Endothelial cell of umbilical vein (primary cell): ENCODE data around the gene OPTN. TPM values are rescaled to one million over a fixed set of nuclear protein-coding genes. Genes with fewer than 3 reads are reported as not detected.

Source experiments
- BruUV-seq: library from RNA; stranded (reverse); fragments of 400-500 nt; replicated peaks from 2 replicates; lab custom pipeline; 2021; lab: Mats Ljungman, UMichigan
- CTCF ChIA-PET: fragments of 300-600, 350-600 bp; sonication (Branson Sonifier 250); formaldehyde crosslinking; loops from one replicate; lab custom pipeline; 2021; ENCODE audit warnings: antibody characterized with exemption, inconsistent platforms; lab: Charles Lee
- POLR2A ChIA-PET: fragments of 300-600, 350-600 bp; sonication (Branson Sonifier 250); formaldehyde crosslinking; loops from one replicate; lab custom pipeline; 2021; ENCODE audit warnings: antibody characterized with exemption, inconsistent platforms; lab: Charles Lee
- DNase-seq: peaks from one replicate; pipeline ENCODE4 v3.0.0-alpha.2; 2011; ENCODE audit warnings: low read depth, low spot score
- FAIRE-seq: peaks from 2 replicates; lab custom pipeline; 2011; peaks lifted over from hg19 to GRCh38; lab: Jason Lieb, UNC
- H2AFZ ChIP-seq: 2 replicates; pipeline ENCODE4 v1.6.0; 2012; ENCODE audit warnings: low read depth, low read length, control low read depth, inconsistent platforms
- H3K27ac ChIP-seq: 2 replicates; pipeline ENCODE4 v1.5.1; 2011; ENCODE audit warnings: low read depth, mild to moderate bottlenecking, control low read depth, low read length, moderate library complexity; ENCODE audit not compliant: insufficient read depth
- H3K27me3 ChIP-seq, 2 experiments: 2 replicates each; pipeline versions ENCODE4 v1.6.0 to v1.6.1; 2011; ENCODE audit warnings: low read length in 2 of 2, mixed read lengths in 1 of 2; ENCODE audit not compliant: control insufficient read depth in 2 of 2, insufficient read depth in 2 of 2
- H3K36me3 ChIP-seq, 2 experiments: 2 replicates in 1 of 2; 3 replicates in 1 of 2; pipeline ENCODE4 v1.5.1; 2011; ENCODE audit warnings: low read length in 2 of 2, mild to moderate bottlenecking in 1 of 2, moderate library complexity in 1 of 2; ENCODE audit not compliant: control insufficient read depth in 2 of 2, insufficient read depth in 2 of 2; ENCODE audit errors: extremely low read depth in 1 of 2
- H3K4me1 ChIP-seq: 3 replicates; pipeline ENCODE4 v1.5.1; 2011; ENCODE audit warnings: mild to moderate bottlenecking, low read length; ENCODE audit not compliant: control insufficient read depth, insufficient read depth; ENCODE audit errors: extremely low read depth
- H3K4me2 ChIP-seq: 2 replicates; pipeline ENCODE4 v1.6.1; 2011; ENCODE audit warnings: low read length, control low read depth, mixed read lengths; ENCODE audit not compliant: insufficient read depth
- H3K4me3 ChIP-seq, 3 experiments: fragments of 200-600 bp in 1 of 3; sonication (generic), shearing (Covaris generic) in 1 of 3; replicated peaks in 1 of 3; 2 replicates each; pipeline ENCODE4 v1.5.1; 2011 to 2016; ENCODE audit warnings: control low read depth in 3 of 3, low read length in 3 of 3, mild to moderate bottlenecking in 2 of 3, inconsistent platforms in 1 of 3, low read depth in 1 of 3, moderate library complexity in 1 of 3; ENCODE audit not compliant: insufficient read depth in 1 of 3
- H3K79me2 ChIP-seq: 2 replicates; pipeline ENCODE4 v1.6.0; 2012; ENCODE audit warnings: low read length, inconsistent platforms; ENCODE audit not compliant: control insufficient read depth, insufficient read depth
- H3K9ac ChIP-seq: replicated peaks from 2 replicates; pipeline ENCODE3; 2011; ENCODE audit warnings: low read length, control low read depth; ENCODE audit not compliant: insufficient read depth; ENCODE audit errors: extremely low read depth
- H3K9me1 ChIP-seq: replicated peaks from 3 replicates; pipeline ENCODE4 v1.6.0; 2011; ENCODE audit warnings: mild to moderate bottlenecking, low read length; ENCODE audit not compliant: control insufficient read depth, insufficient read depth; ENCODE audit errors: extremely low read depth
- H3K9me3 ChIP-seq: replicated peaks from 2 replicates; pipeline ENCODE4 v1.5.1; 2012; ENCODE audit warnings: low read length, inconsistent platforms; ENCODE audit not compliant: control insufficient read depth, insufficient read depth
- H4K20me1 ChIP-seq: replicated peaks from 2 replicates; pipeline ENCODE3; 2011; ENCODE audit warnings: mild to moderate bottlenecking, low read length; ENCODE audit not compliant: control insufficient read depth, insufficient read depth; ENCODE audit errors: extremely low read depth
- CTCF ChIP-seq, 2 donors: IDR thresholded peaks; 1 replicate in 1 of 2; 2 replicates in 1 of 2; pipeline ENCODE4 v1.5.1; 2011; ENCODE audit warnings: low read length in 2 of 2, mild to moderate bottlenecking in 2 of 2, moderate library complexity in 2 of 2, control low read depth in 1 of 2, inconsistent platforms in 1 of 2, low read depth in 1 of 2; ENCODE audit not compliant: insufficient read depth in 1 of 2; ENCODE audit errors: extremely low read depth in 1 of 2
- EZH2 ChIP-seq: IDR thresholded peaks from 2 replicates; pipeline ENCODE4 v1.6.1; 2012; ENCODE audit warnings: borderline replicate concordance, low read depth, mild to moderate bottlenecking, moderate library complexity, low read length, inconsistent platforms; ENCODE audit not compliant: severe bottlenecking
- FOS ChIP-seq: IDR thresholded peaks from 2 replicates; pipeline ENCODE4 v1.6.1; 2011; ENCODE audit warnings: mild to moderate bottlenecking, low read length, moderate library complexity, borderline replicate concordance; ENCODE audit not compliant: insufficient read depth
- GATA2 ChIP-seq: IDR thresholded peaks from 2 replicates; pipeline ENCODE4 v1.7.0; 2011; ENCODE audit warnings: low read depth, mild to moderate bottlenecking, moderate library complexity, mixed read lengths, low read length; ENCODE audit not compliant: insufficient read length, insufficient read depth
- JUN ChIP-seq: IDR thresholded peaks from 2 replicates; pipeline ENCODE4 v1.6.1; 2011; ENCODE audit warnings: borderline replicate concordance, low read depth; ENCODE audit not compliant: insufficient read length, insufficient read depth
- MYC ChIP-seq: IDR thresholded peaks from one replicate; pipeline ENCODE4 v1.6.1; 2011; ENCODE audit warnings: mild to moderate bottlenecking, low read depth, low read length
- POLR2A ChIP-seq: IDR thresholded peaks from 2 replicates; pipeline ENCODE4 v1.6.1; 2012; ENCODE audit warnings: low read depth, mild to moderate bottlenecking, control low read depth, low read length
- POLR2AphosphoS5 ChIP-seq: IDR thresholded peaks from 2 replicates; pipeline ENCODE4 v1.6.1; 2012; ENCODE audit warnings: low read depth, mild to moderate bottlenecking, control low read depth, low read length, moderate library complexity; ENCODE audit not compliant: insufficient read depth
- dilution Hi-C: fragments of 300-500 bp; cut with MboI; formaldehyde crosslinking; loops from one replicate; pipeline ENCODE4 v1.15.0; 2019; ENCODE audit warnings: low sequenced_read_pairs; ENCODE audit not compliant: extremely low pct_ligation_motif_present
- intact Hi-C: fragments of 100-400 bp; cut with micrococcal nuclease; formaldehyde crosslinking; loops from one replicate; pipeline ENCODE4 v1.10.0; 2022
- polyA plus RNA-seq, 4 experiments: library from polyadenylated mRNA; depleted of rRNA in 3 of 4; stranded (reverse) in 3 of 4; unstranded in 1 of 4; fragments of >200 nt; gene quantifications; 2 replicates each; pipeline versions ENCODE4 v1.2.1 to v1.2.3, GENCODE V29; 2011 to 2012; ENCODE audit warnings: missing spikeins in 1 of 4
- total RNA-seq: library from RNA; stranded (reverse); gene quantifications from 2 replicates; pipeline ENCODE4 v1.2.3, GENCODE V29; 2021
- TF ChIP-seq, protein P1 (sequence below): IDR thresholded peaks from 2 replicates; pipeline ENCODE4 v1.6.1; 2011; ENCODE audit not compliant: insufficient read depth, insufficient read length

OPTN gene
- total and polyA plus RNA-seq, 2 donors (not counting 3 experiments of a cell fraction or from before 2014, with no cell fraction given): 22.7 to 94.2 TPM

DNA sequence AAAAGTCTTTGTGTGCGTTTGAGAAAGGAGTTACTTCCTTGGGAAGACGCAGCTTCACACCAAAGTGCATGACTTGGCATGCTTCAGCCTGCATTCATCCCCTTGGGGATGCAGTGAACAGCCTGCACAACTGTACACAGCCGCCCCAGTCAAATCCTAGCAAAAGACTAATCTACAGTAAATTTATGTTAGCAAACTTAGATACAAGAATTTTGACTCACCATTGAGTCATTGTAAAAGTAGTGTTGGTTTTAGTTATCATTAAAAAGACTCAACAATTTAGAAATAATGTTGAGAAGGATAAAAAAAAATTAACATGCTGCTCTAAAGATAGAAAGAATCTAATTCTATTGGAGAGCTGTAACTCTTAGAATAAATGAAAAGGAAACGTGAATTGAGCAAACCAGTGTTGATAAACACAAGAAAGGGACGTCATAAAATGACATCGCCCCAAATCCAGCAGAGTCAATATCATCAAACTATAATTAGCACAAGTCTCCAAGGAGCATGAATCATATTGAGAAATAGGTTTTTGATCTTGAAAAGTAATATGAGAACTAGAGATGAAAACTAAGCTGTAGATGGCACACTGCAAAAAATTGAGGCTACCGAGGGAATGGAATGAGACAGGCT is 11.9 kb upstream of the OPTN start:
- Histone ChIP-seq H3K36me3 (no peaks in the 10 kb centered on the region), H2AFZ (no peak overlapping the region), H3K4me2 (no peak overlapping the region), H3K9me3 (no peaks in the 10 kb centered on the region), H3K4me1 (no peaks in the 10 kb centered on the region), H3K9me1 (no peaks in the 10 kb centered on the region), H3K79me2 (no peaks in the 10 kb centered on the region), H3K4me3 (no peak overlapping the region), H3K27me3 (peaks cover 0 to 2% of the 10 kb centered on the region in 2 experiments), H3K9ac (no peak overlapping the region), H4K20me1 (no peaks in the 10 kb centered on the region), H3K27ac (no peak overlapping the region)
- CTCF ChIA-PET: interaction anchor here (1.0 to 1.6 kb wide), 3 partner anchors 9 to 14 kb away, joined by 3 to 4 read pairs (median 4); partner anchors contain the start of gene OPTN
- no TSS peak for BruUV-seq
- FAIRE-seq: no peak
- dilution Hi-C loops: no loop called here
- no peak for DNase-seq
- TF ChIP-seq POLR2AphosphoS5 (no peak), POLR2A (no peak), MYC (no peak), CTCF (IDR thresholded peaks at IDR 0.05; ENCODE audit: extremely low read depth in 1 of 2, insufficient read depth in 1 of 2, low read depth in 1 of 2, low read length in 2 of 2) (no peak), FOS (no peak), EZH2 (no peak), GATA2 (no peak), JUN (no peak)
- TF ChIP-seq, protein P1, sequence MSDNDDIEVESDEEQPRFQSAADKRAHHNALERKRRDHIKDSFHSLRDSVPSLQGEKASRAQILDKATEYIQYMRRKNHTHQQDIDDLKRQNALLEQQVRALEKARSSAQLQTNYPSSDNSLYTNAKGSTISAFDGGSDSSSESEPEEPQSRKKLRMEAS: no peak
- intact Hi-C loops: no loop called here
- POLR2A ChIA-PET: no interaction called here
